GM19438 (cell line): Measurements from ENCODE around the gene IRX3.
"Not testable (repeated sequence)": the region's sequence is repeated elsewhere in the genome, so short reads cannot be mapped to it uniquely, and the experiment has no call there.

ENCODE experiments used
- ATAC-seq: cut with Tn5 transposase; IDR thresholded peaks from one replicate; pipeline ENCODE4 v1.9.1; 2021; ENCODE audit warnings: low read depth; ENCODE audit not compliant: unreplicated experiment

IRX3 gene

GRCh38 chr16:54280751-54281150 is 5.8 kb downstream of the IRX3 start:
- ATAC-seq: no peak

- ATAC-seq: no peak
Measured at GRCh38 chr16:54277845-54278703, 8.5 kb downstream of the IRX3 start.

- no peak for ATAC-seq
Measured at GRCh38 chr16:54275956-54276355, 10.6 kb downstream of the IRX3 start.

- no peak for ATAC-seq
Measured at GRCh38 chr16:54273566-54273965, 13.0 kb downstream of the IRX3 start.

GRCh38 chr16:54270711-54271110 is 15.9 kb downstream of the IRX3 start:
- no peak for ATAC-seq

GRCh38 chr16:54269461-54269860 is 17.1 kb downstream of the IRX3 start:
- ATAC-seq: no peak

- ATAC-seq: no peak
Measured at GRCh38 chr16:54268766-54269165, 17.8 kb downstream of the IRX3 start.

- no peak for ATAC-seq
Measured at GRCh38 chr16:54268340-54268739, 18.2 kb downstream of the IRX3 start.

- no peak for ATAC-seq
Measured at GRCh38 chr16:54266363-54266955, 20.1 kb downstream of the IRX3 start.

- no peak for ATAC-seq
Measured at GRCh38 chr16:54265575-54266107, 20.9 kb downstream of the IRX3 start.

GRCh38 chr16:54253118-54253517 is 33.5 kb downstream of the IRX3 start:
- ATAC-seq: no peak

- no peak for ATAC-seq
Measured at GRCh38 chr16:54248863-54249710, 37.5 kb downstream of the IRX3 start.

GRCh38 chr16:54247705-54248104 is 38.9 kb downstream of the IRX3 start:
- ATAC-seq: not testable (repeated sequence)

GRCh38 chr16:54246454-54246821 is 40.1 kb downstream of the IRX3 start:
- no peak for ATAC-seq

- ATAC-seq: no peak
Measured at GRCh38 chr16:54245788-54246453, 40.7 kb downstream of the IRX3 start.

- ATAC-seq: no peak
Measured at GRCh38 chr16:54244061-54244886, 42.3 kb downstream of the IRX3 start.

GRCh38 chr16:54243202-54243601 is 43.4 kb downstream of the IRX3 start:
- ATAC-seq: no peak

- ATAC-seq: no peak
Measured at GRCh38 chr16:54242199-54242598, 44.4 kb downstream of the IRX3 start.

- ATAC-seq: no peak
Measured at GRCh38 chr16:54241525-54241924, 45.1 kb downstream of the IRX3 start.
